GM23338 (cell line): ENCODE data around the gene EPHA5.

ENCODE experiments used
- EZH2 ChIP-seq: fragments of 200-600 bp; sonication (generic); IDR thresholded peaks from one replicate; pipeline ENCODE4 v1.8.0; 2017; ENCODE audit warnings: antibody characterized with exemption, mild to moderate bottlenecking, low read depth; ENCODE audit not compliant: unreplicated experiment
- POLR2AphosphoS5 ChIP-seq: IDR thresholded peaks from 2 replicates; pipeline ENCODE4 v1.6.1; 2016; ENCODE audit warnings: antibody characterized with exemption, low read depth
- TF ChIP-seq, protein P1 (sequence below), 2 experiments: fragments of 200-600 bp in 1 of 2; sonication (generic) in 1 of 2; conservative IDR thresholded peaks; 2 replicates each; pipeline versions ENCODE4 v1.5.1 to v1.6.1; 2016 to 2017; ENCODE audit warnings: antibody characterized with exemption in 2 of 2, low read depth in 2 of 2, mild to moderate bottlenecking in 2 of 2, moderate library complexity in 1 of 2

DNA sequence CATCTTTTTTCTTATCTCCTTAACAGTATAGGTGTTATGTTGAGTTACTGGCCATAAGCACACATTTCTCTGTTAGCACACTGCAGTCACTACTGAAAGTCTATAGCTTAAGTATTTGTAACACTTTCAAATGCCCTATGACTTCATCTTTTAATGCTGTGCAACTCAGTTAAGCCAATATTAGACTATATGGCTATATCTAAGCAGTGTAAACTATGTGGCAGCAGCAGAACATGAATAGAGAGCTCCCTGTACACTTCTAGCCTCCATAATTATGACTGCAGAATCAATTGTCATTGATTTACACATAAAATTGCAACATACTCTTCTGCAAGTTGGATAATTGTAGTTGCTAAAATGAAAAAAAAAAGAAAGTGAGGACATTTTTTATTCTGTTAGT is 250.3 kb downstream of the EPHA5 start:
- TF ChIP-seq, protein P1, sequence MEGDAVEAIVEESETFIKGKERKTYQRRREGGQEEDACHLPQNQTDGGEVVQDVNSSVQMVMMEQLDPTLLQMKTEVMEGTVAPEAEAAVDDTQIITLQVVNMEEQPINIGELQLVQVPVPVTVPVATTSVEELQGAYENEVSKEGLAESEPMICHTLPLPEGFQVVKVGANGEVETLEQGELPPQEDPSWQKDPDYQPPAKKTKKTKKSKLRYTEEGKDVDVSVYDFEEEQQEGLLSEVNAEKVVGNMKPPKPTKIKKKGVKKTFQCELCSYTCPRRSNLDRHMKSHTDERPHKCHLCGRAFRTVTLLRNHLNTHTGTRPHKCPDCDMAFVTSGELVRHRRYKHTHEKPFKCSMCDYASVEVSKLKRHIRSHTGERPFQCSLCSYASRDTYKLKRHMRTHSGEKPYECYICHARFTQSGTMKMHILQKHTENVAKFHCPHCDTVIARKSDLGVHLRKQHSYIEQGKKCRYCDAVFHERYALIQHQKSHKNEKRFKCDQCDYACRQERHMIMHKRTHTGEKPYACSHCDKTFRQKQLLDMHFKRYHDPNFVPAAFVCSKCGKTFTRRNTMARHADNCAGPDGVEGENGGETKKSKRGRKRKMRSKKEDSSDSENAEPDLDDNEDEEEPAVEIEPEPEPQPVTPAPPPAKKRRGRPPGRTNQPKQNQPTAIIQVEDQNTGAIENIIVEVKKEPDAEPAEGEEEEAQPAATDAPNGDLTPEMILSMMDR (conservative IDR thresholded peaks at IDR 0.05; ENCODE audit: low read depth in 2 of 2), result no peak
- no peak for TF ChIP-seq POLR2AphosphoS5
- TF ChIP-seq EZH2, result no peak
